Fibroblast of the aortic adventitia (primary cell): ENCODE data around the gene SEMA3G. TPM values are rescaled to one million over a fixed set of nuclear protein-coding genes. Genes with fewer than 3 reads are reported as not detected.

ENCODE experiments used
- DNase-seq: peaks from one replicate; pipeline ENCODE4 v3.0.0-alpha.2; 2010; ENCODE audit warnings: low read depth
- H3K4me3 ChIP-seq: 2 replicates; pipeline ENCODE4 v1.5.1; 2011; ENCODE audit warnings: low read depth, mild to moderate bottlenecking, control low read depth, low read length, moderate library complexity
- total RNA-seq: library from RNA; depleted of rRNA; stranded (reverse); fragments of >200 nt; gene quantifications from 2 replicates; pipeline ENCODE4 v1.2.3, GENCODE V29; 2012; ENCODE audit warnings: low replicate concordance
- TF ChIP-seq, protein P1 (sequence below): IDR thresholded peaks from 2 replicates; pipeline ENCODE4 v1.5.1; 2011; ENCODE audit warnings: mild to moderate bottlenecking, low read length, control low read depth, inconsistent platforms; ENCODE audit not compliant: insufficient read depth

SEMA3G gene
- total RNA-seq, 1 donor = not detected

- DNase-seq = no peak
- H3K4me3 ChIP-seq = no peak overlapping the region
- TF ChIP-seq, protein P1, sequence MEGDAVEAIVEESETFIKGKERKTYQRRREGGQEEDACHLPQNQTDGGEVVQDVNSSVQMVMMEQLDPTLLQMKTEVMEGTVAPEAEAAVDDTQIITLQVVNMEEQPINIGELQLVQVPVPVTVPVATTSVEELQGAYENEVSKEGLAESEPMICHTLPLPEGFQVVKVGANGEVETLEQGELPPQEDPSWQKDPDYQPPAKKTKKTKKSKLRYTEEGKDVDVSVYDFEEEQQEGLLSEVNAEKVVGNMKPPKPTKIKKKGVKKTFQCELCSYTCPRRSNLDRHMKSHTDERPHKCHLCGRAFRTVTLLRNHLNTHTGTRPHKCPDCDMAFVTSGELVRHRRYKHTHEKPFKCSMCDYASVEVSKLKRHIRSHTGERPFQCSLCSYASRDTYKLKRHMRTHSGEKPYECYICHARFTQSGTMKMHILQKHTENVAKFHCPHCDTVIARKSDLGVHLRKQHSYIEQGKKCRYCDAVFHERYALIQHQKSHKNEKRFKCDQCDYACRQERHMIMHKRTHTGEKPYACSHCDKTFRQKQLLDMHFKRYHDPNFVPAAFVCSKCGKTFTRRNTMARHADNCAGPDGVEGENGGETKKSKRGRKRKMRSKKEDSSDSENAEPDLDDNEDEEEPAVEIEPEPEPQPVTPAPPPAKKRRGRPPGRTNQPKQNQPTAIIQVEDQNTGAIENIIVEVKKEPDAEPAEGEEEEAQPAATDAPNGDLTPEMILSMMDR = no peak
Measured at GRCh38 chr3:52405066-52405465, 39.8 kb downstream of the SEMA3G start.

DNA sequence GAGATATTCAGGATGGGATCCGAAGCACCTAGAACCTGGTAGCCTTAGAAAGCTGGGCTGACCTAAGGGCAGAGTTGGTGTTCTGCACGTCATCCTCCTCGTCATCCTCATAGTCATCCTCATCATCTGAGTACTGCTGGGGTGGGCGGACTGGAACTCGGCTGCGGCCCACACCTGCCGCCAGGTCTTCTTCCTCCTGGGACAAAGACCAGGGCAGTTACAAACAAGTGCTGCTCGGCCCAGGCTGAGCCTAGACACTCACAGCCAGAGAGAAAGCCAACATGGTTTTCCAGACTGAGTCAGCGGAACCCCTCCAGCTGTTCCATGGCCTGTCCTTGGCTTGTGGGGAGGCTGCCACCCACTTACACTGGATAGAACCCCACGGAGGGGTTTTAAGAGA is 40.5 kb downstream of the SEMA3G start:
- no peak overlapping the region for H3K4me3 ChIP-seq
- no peak for DNase-seq
- TF ChIP-seq, protein P1 = no peak

DNA sequence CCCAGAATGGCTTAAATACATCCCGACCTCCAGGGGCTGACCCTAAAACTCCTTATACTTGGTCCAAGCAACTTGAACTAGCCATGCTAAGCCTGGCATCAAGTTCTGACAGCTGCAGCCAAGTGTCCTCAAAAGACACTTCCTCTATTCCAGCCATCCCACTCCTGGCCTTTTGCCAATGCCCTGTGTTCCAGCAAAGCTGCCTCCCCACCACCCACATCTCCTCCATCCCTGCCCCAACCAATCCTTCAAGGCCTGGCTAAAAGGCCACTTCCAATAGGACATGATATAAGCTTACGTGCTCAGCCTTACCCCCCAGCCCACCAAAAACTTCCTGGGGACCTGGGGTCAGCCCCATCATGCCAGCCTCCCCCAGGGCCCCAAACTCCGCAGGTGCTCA is 40.9 kb downstream of the SEMA3G start:
- DNase-seq = no peak
- no peak overlapping the region for H3K4me3 ChIP-seq
- TF ChIP-seq, protein P1 = no peak

DNA sequence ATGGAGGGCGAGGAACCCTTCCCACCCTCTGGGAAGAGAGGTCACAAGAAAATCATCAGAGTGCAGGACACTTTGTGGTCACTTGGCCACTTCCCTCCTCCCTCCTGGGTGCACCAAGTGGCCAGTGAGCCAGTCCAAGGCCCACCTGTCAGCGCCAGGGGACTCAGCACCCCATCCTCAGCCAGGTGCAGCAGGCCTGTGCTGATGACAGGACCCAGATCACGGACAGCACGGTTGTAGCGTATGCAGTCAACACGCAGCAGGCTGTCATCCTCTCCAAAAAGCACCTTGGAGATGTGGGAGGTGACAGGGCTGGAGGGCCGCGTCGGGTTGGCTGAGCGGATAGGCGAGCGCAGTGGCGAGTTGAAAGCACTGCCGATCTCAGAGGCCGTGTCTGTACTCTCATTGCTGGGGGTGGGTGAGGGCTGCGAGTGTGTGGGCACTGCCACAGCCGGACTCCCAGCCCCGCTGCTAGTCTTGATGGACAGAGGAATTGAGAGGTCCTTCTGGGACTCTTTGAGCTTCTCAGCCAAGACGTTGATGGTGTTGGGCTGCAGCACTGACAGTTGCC is 41.5 kb downstream of the SEMA3G start:
- H3K4me3 ChIP-seq = no peak overlapping the region
- TF ChIP-seq, protein P1 = no peak
- DNase-seq = no peak

DNA sequence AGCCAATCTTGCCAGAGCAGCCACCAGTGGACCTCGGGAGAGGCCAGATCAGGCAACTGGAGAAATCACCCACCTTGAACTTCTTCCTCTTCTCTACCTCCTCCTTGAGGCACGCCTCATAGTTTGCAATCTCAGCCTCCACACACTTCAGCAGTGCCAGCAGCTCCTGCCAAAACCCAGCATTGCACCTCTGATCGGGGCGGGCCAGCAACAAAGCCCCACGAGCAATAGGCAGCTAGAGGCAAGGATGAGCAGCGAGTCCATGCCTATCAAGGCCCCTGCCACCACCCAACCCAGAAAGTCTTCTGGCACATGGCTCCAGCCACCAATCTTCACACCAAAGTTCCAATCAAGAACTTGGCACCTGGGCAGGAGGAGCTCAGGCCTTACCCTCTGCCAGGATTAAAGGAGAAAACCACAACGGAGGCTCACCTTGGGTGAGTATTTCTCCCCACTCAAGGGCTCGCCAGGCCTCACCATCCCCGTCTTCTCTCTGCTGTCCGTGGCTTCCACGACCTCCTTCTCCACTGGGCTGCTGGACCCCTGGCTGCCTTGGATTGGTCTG is 42.1 kb downstream of the SEMA3G start:
- no peak overlapping the region for H3K4me3 ChIP-seq
- TF ChIP-seq, protein P1 = no peak
- DNase-seq = no peak

GRCh38 chr3:52402101-52402521 is 42.8 kb downstream of the SEMA3G start:
- H3K4me3 ChIP-seq = no peak overlapping the region
- DNase-seq = no peak
- TF ChIP-seq, protein P1 = no peak

DNA sequence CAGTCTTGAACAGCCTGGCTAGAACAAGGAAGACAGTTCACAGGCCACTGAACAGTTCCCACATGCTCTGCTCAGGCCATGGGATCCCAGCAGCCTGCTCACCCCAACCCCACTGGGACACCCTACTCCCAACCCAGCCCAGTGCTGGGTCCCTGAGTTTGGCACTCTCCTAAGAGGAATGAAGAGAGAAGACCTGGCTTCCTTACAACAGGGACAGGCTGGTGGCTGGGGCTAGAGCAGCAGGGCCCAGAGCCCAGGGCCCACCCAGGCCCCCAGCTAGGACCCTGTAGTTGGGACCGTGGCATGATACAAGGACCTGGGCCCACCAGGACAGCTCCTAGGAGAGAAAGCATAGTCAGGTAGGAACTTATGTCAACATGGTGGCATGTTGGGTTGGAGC is 43.4 kb downstream of the SEMA3G start:
- TF ChIP-seq, protein P1 = no peak
- H3K4me3 ChIP-seq = no peak overlapping the region
- DNase-seq = no peak
